Endothelial cell of umbilical vein (primary cell): ENCODE data around the gene IL31RA. TPM values are rescaled to one million over a fixed set of nuclear protein-coding genes. Genes with fewer than 3 reads are reported as not detected.

Experiments used
- BruUV-seq: library from RNA; stranded (reverse); fragments of 400-500 nt; replicated peaks from 2 replicates; lab custom pipeline; 2021; lab: Mats Ljungman, UMichigan
- CTCF ChIA-PET: fragments of 300-600, 350-600 bp; sonication (Branson Sonifier 250); formaldehyde crosslinking; loops from one replicate; lab custom pipeline; 2021; ENCODE audit warnings: antibody characterized with exemption, inconsistent platforms; lab: Charles Lee
- POLR2A ChIA-PET: fragments of 300-600, 350-600 bp; sonication (Branson Sonifier 250); formaldehyde crosslinking; loops from one replicate; lab custom pipeline; 2021; ENCODE audit warnings: antibody characterized with exemption, inconsistent platforms; lab: Charles Lee
- DNase-seq: peaks from one replicate; pipeline ENCODE4 v3.0.0-alpha.2; 2011; ENCODE audit warnings: low read depth, low spot score
- FAIRE-seq: peaks from 2 replicates; lab custom pipeline; 2011; peaks lifted over from hg19 to GRCh38; lab: Jason Lieb, UNC
- H2AFZ ChIP-seq: 2 replicates; pipeline ENCODE4 v1.6.0; 2012; ENCODE audit warnings: low read depth, low read length, control low read depth, inconsistent platforms
- H3K27ac ChIP-seq: 2 replicates; pipeline ENCODE4 v1.5.1; 2011; ENCODE audit warnings: low read depth, mild to moderate bottlenecking, control low read depth, low read length, moderate library complexity; ENCODE audit not compliant: insufficient read depth
- H3K27me3 ChIP-seq, 2 experiments: 2 replicates each; pipeline versions ENCODE4 v1.6.0 to v1.6.1; 2011; ENCODE audit warnings: low read length in 2 of 2, mixed read lengths in 1 of 2; ENCODE audit not compliant: control insufficient read depth in 2 of 2, insufficient read depth in 2 of 2
- H3K36me3 ChIP-seq, 2 experiments: 2 replicates in 1 of 2; 3 replicates in 1 of 2; pipeline ENCODE4 v1.5.1; 2011; ENCODE audit warnings: low read length in 2 of 2, mild to moderate bottlenecking in 1 of 2, moderate library complexity in 1 of 2; ENCODE audit not compliant: control insufficient read depth in 2 of 2, insufficient read depth in 2 of 2; ENCODE audit errors: extremely low read depth in 1 of 2
- H3K4me1 ChIP-seq: 3 replicates; pipeline ENCODE4 v1.5.1; 2011; ENCODE audit warnings: mild to moderate bottlenecking, low read length; ENCODE audit not compliant: control insufficient read depth, insufficient read depth; ENCODE audit errors: extremely low read depth
- H3K4me2 ChIP-seq: 2 replicates; pipeline ENCODE4 v1.6.1; 2011; ENCODE audit warnings: low read length, control low read depth, mixed read lengths; ENCODE audit not compliant: insufficient read depth
- H3K4me3 ChIP-seq, 3 experiments: fragments of 200-600 bp in 1 of 3; sonication (generic), shearing (Covaris generic) in 1 of 3; replicated peaks in 1 of 3; 2 replicates each; pipeline ENCODE4 v1.5.1; 2011 to 2016; ENCODE audit warnings: control low read depth in 3 of 3, low read length in 3 of 3, mild to moderate bottlenecking in 2 of 3, inconsistent platforms in 1 of 3, low read depth in 1 of 3, moderate library complexity in 1 of 3; ENCODE audit not compliant: insufficient read depth in 1 of 3
- H3K79me2 ChIP-seq: 2 replicates; pipeline ENCODE4 v1.6.0; 2012; ENCODE audit warnings: low read length, inconsistent platforms; ENCODE audit not compliant: control insufficient read depth, insufficient read depth
- H3K9ac ChIP-seq: replicated peaks from 2 replicates; pipeline ENCODE3; 2011; ENCODE audit warnings: low read length, control low read depth; ENCODE audit not compliant: insufficient read depth; ENCODE audit errors: extremely low read depth
- H3K9me1 ChIP-seq: replicated peaks from 3 replicates; pipeline ENCODE4 v1.6.0; 2011; ENCODE audit warnings: mild to moderate bottlenecking, low read length; ENCODE audit not compliant: control insufficient read depth, insufficient read depth; ENCODE audit errors: extremely low read depth
- H3K9me3 ChIP-seq: replicated peaks from 2 replicates; pipeline ENCODE4 v1.5.1; 2012; ENCODE audit warnings: low read length, inconsistent platforms; ENCODE audit not compliant: control insufficient read depth, insufficient read depth
- H4K20me1 ChIP-seq: replicated peaks from 2 replicates; pipeline ENCODE3; 2011; ENCODE audit warnings: mild to moderate bottlenecking, low read length; ENCODE audit not compliant: control insufficient read depth, insufficient read depth; ENCODE audit errors: extremely low read depth
- EZH2 ChIP-seq: IDR thresholded peaks from 2 replicates; pipeline ENCODE4 v1.6.1; 2012; ENCODE audit warnings: borderline replicate concordance, low read depth, mild to moderate bottlenecking, moderate library complexity, low read length, inconsistent platforms; ENCODE audit not compliant: severe bottlenecking
- FOS ChIP-seq: IDR thresholded peaks from 2 replicates; pipeline ENCODE4 v1.6.1; 2011; ENCODE audit warnings: mild to moderate bottlenecking, low read length, moderate library complexity, borderline replicate concordance; ENCODE audit not compliant: insufficient read depth
- GATA2 ChIP-seq: IDR thresholded peaks from 2 replicates; pipeline ENCODE4 v1.7.0; 2011; ENCODE audit warnings: low read depth, mild to moderate bottlenecking, moderate library complexity, mixed read lengths, low read length; ENCODE audit not compliant: insufficient read length, insufficient read depth
- JUN ChIP-seq: IDR thresholded peaks from 2 replicates; pipeline ENCODE4 v1.6.1; 2011; ENCODE audit warnings: borderline replicate concordance, low read depth; ENCODE audit not compliant: insufficient read length, insufficient read depth
- MYC ChIP-seq: IDR thresholded peaks from one replicate; pipeline ENCODE4 v1.6.1; 2011; ENCODE audit warnings: mild to moderate bottlenecking, low read depth, low read length
- POLR2A ChIP-seq: IDR thresholded peaks from 2 replicates; pipeline ENCODE4 v1.6.1; 2012; ENCODE audit warnings: low read depth, mild to moderate bottlenecking, control low read depth, low read length
- POLR2AphosphoS5 ChIP-seq: IDR thresholded peaks from 2 replicates; pipeline ENCODE4 v1.6.1; 2012; ENCODE audit warnings: low read depth, mild to moderate bottlenecking, control low read depth, low read length, moderate library complexity; ENCODE audit not compliant: insufficient read depth
- dilution Hi-C: fragments of 300-500 bp; cut with MboI; formaldehyde crosslinking; loops from one replicate; pipeline ENCODE4 v1.15.0; 2019; ENCODE audit warnings: low sequenced_read_pairs; ENCODE audit not compliant: extremely low pct_ligation_motif_present
- intact Hi-C: fragments of 100-400 bp; cut with micrococcal nuclease; formaldehyde crosslinking; loops from one replicate; pipeline ENCODE4 v1.10.0; 2022
- polyA plus RNA-seq, 4 experiments: library from polyadenylated mRNA; depleted of rRNA in 3 of 4; stranded (reverse) in 3 of 4; unstranded in 1 of 4; fragments of >200 nt; gene quantifications; 2 replicates each; pipeline versions ENCODE4 v1.2.1 to v1.2.3, GENCODE V29; 2011 to 2012; ENCODE audit warnings: missing spikeins in 1 of 4
- total RNA-seq: library from RNA; stranded (reverse); gene quantifications from 2 replicates; pipeline ENCODE4 v1.2.3, GENCODE V29; 2021
- TF ChIP-seq, protein P1 (sequence below): IDR thresholded peaks from 2 replicates; pipeline ENCODE4 v1.6.1; 2011; ENCODE audit not compliant: insufficient read depth, insufficient read length
- TF ChIP-seq, protein P2 (sequence below), 2 donors: IDR thresholded peaks; 1 replicate in 1 of 2; 2 replicates in 1 of 2; pipeline ENCODE4 v1.5.1; 2011; ENCODE audit warnings: low read length in 2 of 2, mild to moderate bottlenecking in 2 of 2, moderate library complexity in 2 of 2, control low read depth in 1 of 2, inconsistent platforms in 1 of 2, low read depth in 1 of 2; ENCODE audit not compliant: insufficient read depth in 1 of 2; ENCODE audit errors: extremely low read depth in 1 of 2

IL31RA gene
- total and polyA plus RNA-seq, 2 donors (not counting 3 experiments of a cell fraction or from before 2014, with no cell fraction given) = 0.14 to 0.75 TPM

DNA sequence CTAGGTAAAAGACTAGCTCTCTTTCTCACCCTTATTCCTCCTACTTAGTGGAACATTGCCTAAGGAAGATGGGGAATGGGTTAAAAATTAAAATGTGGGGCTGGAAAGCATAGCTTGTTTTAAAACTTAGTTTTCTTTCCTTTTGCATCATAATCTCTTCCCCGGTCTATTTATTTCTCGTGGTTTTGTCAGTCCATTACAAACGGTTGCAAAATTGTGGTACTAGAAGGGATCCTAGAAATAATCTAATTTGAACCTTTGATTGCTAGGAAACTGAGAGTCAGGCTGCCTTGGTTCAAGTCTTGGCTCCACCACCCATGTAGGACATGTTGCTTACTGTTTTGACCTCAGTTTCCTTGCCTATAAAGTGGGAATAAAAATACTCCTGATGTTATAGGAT lies 1.3 kb downstream of the IL31RA start:
- BruUV-seq = no TSS peak
- CTCF ChIA-PET = interaction anchor here (0.7 to 2.2 kb wide), 6 partner anchors 13 to 32 kb away, joined by 3 to 8 read pairs (median 4); no protein-coding TSS in a partner anchor

GRCh38 chr5:55853041-55853670 lies 2.0 kb downstream of the IL31RA start:
- intact Hi-C loops (loop anchor here (1.0 kb wide), 1 partner anchor 15 kb away; no protein-coding TSS in a partner anchor), dilution Hi-C loops (no loop called here)
- Histone ChIP-seq H3K27me3 (no peaks in the 10 kb centered on the region), H2AFZ (peak overlapping the region; percentile 82), H3K9me3 (no peaks in the 10 kb centered on the region), H4K20me1 (no peaks in the 10 kb centered on the region), H3K4me3 (no peak overlapping the region), H3K9me1 (no peaks in the 10 kb centered on the region), H3K36me3 (no peaks in the 10 kb centered on the region), H3K4me1 (peaks cover 39% of the 10 kb centered on the region), H3K4me2 (peak overlapping the region; percentile 60), H3K79me2 (no peaks in the 10 kb centered on the region), H3K27ac (peak overlapping the region; percentile 24), H3K9ac (peak overlapping the region; percentile 4)
- TF ChIP-seq FOS = no peak
- TF ChIP-seq GATA2 = no peak
- no peak for TF ChIP-seq POLR2AphosphoS5
- TF ChIP-seq MYC = no peak
- TF ChIP-seq EZH2 = no peak
- TF ChIP-seq, protein P1, sequence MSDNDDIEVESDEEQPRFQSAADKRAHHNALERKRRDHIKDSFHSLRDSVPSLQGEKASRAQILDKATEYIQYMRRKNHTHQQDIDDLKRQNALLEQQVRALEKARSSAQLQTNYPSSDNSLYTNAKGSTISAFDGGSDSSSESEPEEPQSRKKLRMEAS = no peak
- no peak for TF ChIP-seq POLR2A
- TF ChIP-seq, protein P2, sequence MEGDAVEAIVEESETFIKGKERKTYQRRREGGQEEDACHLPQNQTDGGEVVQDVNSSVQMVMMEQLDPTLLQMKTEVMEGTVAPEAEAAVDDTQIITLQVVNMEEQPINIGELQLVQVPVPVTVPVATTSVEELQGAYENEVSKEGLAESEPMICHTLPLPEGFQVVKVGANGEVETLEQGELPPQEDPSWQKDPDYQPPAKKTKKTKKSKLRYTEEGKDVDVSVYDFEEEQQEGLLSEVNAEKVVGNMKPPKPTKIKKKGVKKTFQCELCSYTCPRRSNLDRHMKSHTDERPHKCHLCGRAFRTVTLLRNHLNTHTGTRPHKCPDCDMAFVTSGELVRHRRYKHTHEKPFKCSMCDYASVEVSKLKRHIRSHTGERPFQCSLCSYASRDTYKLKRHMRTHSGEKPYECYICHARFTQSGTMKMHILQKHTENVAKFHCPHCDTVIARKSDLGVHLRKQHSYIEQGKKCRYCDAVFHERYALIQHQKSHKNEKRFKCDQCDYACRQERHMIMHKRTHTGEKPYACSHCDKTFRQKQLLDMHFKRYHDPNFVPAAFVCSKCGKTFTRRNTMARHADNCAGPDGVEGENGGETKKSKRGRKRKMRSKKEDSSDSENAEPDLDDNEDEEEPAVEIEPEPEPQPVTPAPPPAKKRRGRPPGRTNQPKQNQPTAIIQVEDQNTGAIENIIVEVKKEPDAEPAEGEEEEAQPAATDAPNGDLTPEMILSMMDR (IDR thresholded peaks at IDR 0.05; ENCODE audit: extremely low read depth in 1 of 2, insufficient read depth in 1 of 2, low read depth in 1 of 2, low read length in 2 of 2) = no peak
- TF ChIP-seq JUN = no peak
- BruUV-seq = no TSS peak
- ChIA-PET CTCF (interaction anchor here (0.7 to 1.3 kb wide), 4 partner anchors 13 to 19 kb away, joined by 3 to 7 read pairs (median 3); no protein-coding TSS in a partner anchor), POLR2A (no interaction called here)
- peak; percentile 26 for DNase-seq
- peak; percentile 31 for FAIRE-seq

More for the DNA sequence above, 1.3 kb downstream of the IL31RA start:
- Histone ChIP-seq H3K79me2 (no peaks in the 10 kb centered on the region), H3K27ac (no peak overlapping the region), H3K4me2 (no peak overlapping the region), H3K4me3 (no peak overlapping the region), H3K36me3 (no peaks in the 10 kb centered on the region), H2AFZ (no peak overlapping the region), H3K9me3 (no peaks in the 10 kb centered on the region), H3K9me1 (no peaks in the 10 kb centered on the region), H3K4me1 (peaks cover 39% of the 10 kb centered on the region), H3K27me3 (no peaks in the 10 kb centered on the region), H3K9ac (no peak overlapping the region), H4K20me1 (no peaks in the 10 kb centered on the region)
- no peak for DNase-seq
- intact Hi-C loops = no loop called here
- TF ChIP-seq JUN (no peak), POLR2AphosphoS5 (no peak), POLR2A (no peak), MYC (no peak)
- TF ChIP-seq, protein P1 = no peak
- dilution Hi-C loops = no loop called here
- no peak for FAIRE-seq
- POLR2A ChIA-PET = no interaction called here
